ENCODE data around the gene DOK4. TPM values are rescaled to one million over a fixed set of nuclear protein-coding genes. Genes with fewer than 3 reads are reported as not detected.

DOK4 gene
- total and polyA plus RNA-seq, 4 donors, result 7.8 to 24.6 (median 18.1) TPM

DNA sequence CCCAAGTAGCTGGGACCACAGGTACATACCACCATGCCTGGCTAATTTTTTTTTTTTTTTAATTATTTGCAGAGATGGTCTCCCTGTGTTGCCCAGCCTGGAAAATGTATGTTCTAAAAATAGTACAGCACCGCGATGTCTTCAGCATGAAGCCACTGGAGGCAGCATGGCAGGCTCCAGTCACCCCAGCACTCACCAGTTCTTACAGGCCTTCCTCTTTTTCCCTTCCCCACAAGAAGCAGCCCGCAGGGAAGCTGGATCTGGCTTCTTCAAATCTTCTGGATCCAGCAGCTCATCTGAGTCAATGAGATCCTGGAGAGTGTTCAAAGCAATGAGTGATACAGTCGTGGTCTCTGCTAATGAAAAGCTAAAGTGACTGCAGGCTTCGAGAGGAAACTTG is 55.3 kb downstream of the DOK4 start:
- WGBS, result 90% methylated on average over 5 of the region's 5 CpGs
- DNase-seq (ENCODE audit: low spot score), result no peak
- Histone ChIP-seq H3K9me3 (ENCODE audit: control insufficient read depth in 4 of 4, low read length in 3 of 4) (no peaks in the 10 kb centered on the region), H3K4me3 (ENCODE audit: low read depth in 1 of 3, low read length in 3 of 3) (no peak overlapping the region), H3K4me1 (ENCODE audit: control insufficient read depth in 4 of 4, insufficient read depth in 4 of 4, low read length in 3 of 4) (peaks cover 0 to 3% (median under 1%) of the 10 kb centered on the region in 4 donors), H3K36me3 (ENCODE audit: control insufficient read depth in 4 of 4, insufficient read depth in 3 of 4, low read depth in 1 of 4, low read length in 3 of 4) (peaks cover 21 to 74% (median 60%) of the 10 kb centered on the region in 4 donors), H3K9ac (ENCODE audit: low read depth in 1 of 2, low read length in 2 of 2) (no peak overlapping the region), H3K27me3 (ENCODE audit: control insufficient read depth in 4 of 4, insufficient read depth in 4 of 4, low read length in 3 of 4) (no peaks in the 10 kb centered on the region), H3K27ac (ENCODE audit: low read depth in 1 of 2, low read length in 2 of 2) (no peak overlapping the region)
- TF ChIP-seq ZBTB33 (IDR thresholded peaks at IDR 0.05) (no peak), EGR1 (IDR thresholded peaks at IDR 0.05; ENCODE audit: low read depth in 2 of 2) (no peak), FOXA2 (IDR thresholded peaks at IDR 0.05) (no peak), RXRA (IDR thresholded peaks at IDR 0.05) (no peak), MAX (IDR thresholded peaks at IDR 0.05) (no peak), SP1 (IDR thresholded peaks at IDR 0.05) (no peak), HNF4A (conservative IDR thresholded peaks at IDR 0.05) (no peak), YY1 (IDR thresholded peaks at IDR 0.05) (no peak), TAF1 (conservative IDR thresholded peaks at IDR 0.05) (no peak), ATF3 (IDR thresholded peaks at IDR 0.05) (no peak), FOXA1 (IDR thresholded peaks at IDR 0.05) (no peak), CTCF (IDR thresholded peaks at IDR 0.05; ENCODE audit: low read depth, low read length, missing input control) (no peak)

DNA sequence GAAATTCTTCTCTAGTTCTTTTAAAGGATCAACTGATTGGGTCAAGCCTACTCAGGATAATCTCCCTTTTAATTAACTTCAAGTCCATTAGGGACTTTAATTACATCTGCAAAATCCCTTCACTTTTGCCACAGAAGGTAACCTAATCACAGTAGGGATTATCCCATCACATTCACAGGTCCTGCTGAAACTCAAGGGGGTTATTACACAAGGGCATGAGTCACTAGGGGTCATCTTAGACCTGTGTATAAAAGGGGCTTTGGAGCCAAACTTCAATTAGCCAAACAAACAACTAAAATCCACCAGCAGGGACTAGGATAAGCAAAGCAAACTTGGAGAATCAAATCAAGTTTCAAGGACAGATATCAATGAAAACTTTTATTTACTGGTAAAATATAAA is 58.5 kb downstream of the DOK4 start:
- no peak overlapping the region for H3K27ac ChIP-seq (ENCODE audit: low read depth in 1 of 2, low read length in 2 of 2)
- peaks cover 0 to 2% (median under 1%) of the 10 kb centered on the region in 4 donors for H3K4me1 ChIP-seq (ENCODE audit: control insufficient read depth in 4 of 4, insufficient read depth in 4 of 4, low read length in 3 of 4)
- no peak overlapping the region for H3K4me3 ChIP-seq (ENCODE audit: low read depth in 1 of 3, low read length in 3 of 3)
- H3K27me3 ChIP-seq (ENCODE audit: control insufficient read depth in 4 of 4, insufficient read depth in 4 of 4, low read length in 3 of 4), result no peaks in the 10 kb centered on the region
- no peak for DNase-seq (ENCODE audit: low spot score)
- peaks cover 18 to 46% (median 35%) of the 10 kb centered on the region in 4 donors for H3K36me3 ChIP-seq (ENCODE audit: control insufficient read depth in 4 of 4, insufficient read depth in 3 of 4, low read depth in 1 of 4, low read length in 3 of 4)
- H3K9ac ChIP-seq (ENCODE audit: low read depth in 1 of 2, low read length in 2 of 2), result no peak overlapping the region
- TF ChIP-seq RXRA (IDR thresholded peaks at IDR 0.05) (no peak), YY1 (IDR thresholded peaks at IDR 0.05) (no peak), NR2F2 (IDR thresholded peaks at IDR 0.05) (no peak), REST (IDR thresholded peaks at IDR 0.05) (no peak), FOXA1 (IDR thresholded peaks at IDR 0.05) (no peak), GABPA (IDR thresholded peaks at IDR 0.05 in 1 of 2, conservative IDR thresholded peaks at IDR 0.05 in 1 of 2) (no peak), ATF3 (IDR thresholded peaks at IDR 0.05) (no peak), FOXA2 (IDR thresholded peaks at IDR 0.05) (no peak), TAF1 (conservative IDR thresholded peaks at IDR 0.05) (no peak), HNF4G (IDR thresholded peaks at IDR 0.05) (no peak)
- H3K9me3 ChIP-seq (ENCODE audit: control insufficient read depth in 4 of 4, low read length in 3 of 4), result no peaks in the 10 kb centered on the region
